ENCODE data around the gene TRPC1.

DNA sequence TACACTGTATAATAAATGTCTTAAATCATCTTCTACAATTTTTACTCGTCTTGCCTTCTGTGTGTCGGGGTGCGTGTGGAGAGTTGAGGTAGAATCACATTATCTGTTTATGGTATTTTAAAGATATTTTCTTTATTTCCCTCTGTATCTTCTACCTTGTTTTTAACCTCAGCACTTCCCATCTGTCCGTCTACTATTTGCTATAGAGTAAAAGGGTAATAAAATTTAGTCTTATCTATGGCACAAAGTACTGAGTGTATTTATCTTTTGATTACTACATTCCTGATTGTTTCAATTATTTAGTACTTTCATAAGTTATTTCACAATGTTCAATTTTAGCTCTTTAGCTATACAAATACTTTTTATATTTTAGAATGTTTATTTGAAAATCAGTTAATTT lies 62.2 kb downstream of the TRPC1 start:
- no peak for TF ChIP-seq CHD4 (IDR thresholded peaks at IDR 0.05; ENCODE audit: borderline replicate concordance)
- TF ChIP-seq, protein P1, sequence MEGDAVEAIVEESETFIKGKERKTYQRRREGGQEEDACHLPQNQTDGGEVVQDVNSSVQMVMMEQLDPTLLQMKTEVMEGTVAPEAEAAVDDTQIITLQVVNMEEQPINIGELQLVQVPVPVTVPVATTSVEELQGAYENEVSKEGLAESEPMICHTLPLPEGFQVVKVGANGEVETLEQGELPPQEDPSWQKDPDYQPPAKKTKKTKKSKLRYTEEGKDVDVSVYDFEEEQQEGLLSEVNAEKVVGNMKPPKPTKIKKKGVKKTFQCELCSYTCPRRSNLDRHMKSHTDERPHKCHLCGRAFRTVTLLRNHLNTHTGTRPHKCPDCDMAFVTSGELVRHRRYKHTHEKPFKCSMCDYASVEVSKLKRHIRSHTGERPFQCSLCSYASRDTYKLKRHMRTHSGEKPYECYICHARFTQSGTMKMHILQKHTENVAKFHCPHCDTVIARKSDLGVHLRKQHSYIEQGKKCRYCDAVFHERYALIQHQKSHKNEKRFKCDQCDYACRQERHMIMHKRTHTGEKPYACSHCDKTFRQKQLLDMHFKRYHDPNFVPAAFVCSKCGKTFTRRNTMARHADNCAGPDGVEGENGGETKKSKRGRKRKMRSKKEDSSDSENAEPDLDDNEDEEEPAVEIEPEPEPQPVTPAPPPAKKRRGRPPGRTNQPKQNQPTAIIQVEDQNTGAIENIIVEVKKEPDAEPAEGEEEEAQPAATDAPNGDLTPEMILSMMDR (IDR thresholded peaks at IDR 0.05): no peak
- no peak for TF ChIP-seq POLR2A (IDR thresholded peaks at IDR 0.05; ENCODE audit: low read length)
- TF ChIP-seq JUN (IDR thresholded peaks at IDR 0.05): no peak
- no peak for TF ChIP-seq RNF2 (IDR thresholded peaks at IDR 0.05; ENCODE audit: borderline replicate concordance, low read depth)
- TF ChIP-seq, protein P2, sequence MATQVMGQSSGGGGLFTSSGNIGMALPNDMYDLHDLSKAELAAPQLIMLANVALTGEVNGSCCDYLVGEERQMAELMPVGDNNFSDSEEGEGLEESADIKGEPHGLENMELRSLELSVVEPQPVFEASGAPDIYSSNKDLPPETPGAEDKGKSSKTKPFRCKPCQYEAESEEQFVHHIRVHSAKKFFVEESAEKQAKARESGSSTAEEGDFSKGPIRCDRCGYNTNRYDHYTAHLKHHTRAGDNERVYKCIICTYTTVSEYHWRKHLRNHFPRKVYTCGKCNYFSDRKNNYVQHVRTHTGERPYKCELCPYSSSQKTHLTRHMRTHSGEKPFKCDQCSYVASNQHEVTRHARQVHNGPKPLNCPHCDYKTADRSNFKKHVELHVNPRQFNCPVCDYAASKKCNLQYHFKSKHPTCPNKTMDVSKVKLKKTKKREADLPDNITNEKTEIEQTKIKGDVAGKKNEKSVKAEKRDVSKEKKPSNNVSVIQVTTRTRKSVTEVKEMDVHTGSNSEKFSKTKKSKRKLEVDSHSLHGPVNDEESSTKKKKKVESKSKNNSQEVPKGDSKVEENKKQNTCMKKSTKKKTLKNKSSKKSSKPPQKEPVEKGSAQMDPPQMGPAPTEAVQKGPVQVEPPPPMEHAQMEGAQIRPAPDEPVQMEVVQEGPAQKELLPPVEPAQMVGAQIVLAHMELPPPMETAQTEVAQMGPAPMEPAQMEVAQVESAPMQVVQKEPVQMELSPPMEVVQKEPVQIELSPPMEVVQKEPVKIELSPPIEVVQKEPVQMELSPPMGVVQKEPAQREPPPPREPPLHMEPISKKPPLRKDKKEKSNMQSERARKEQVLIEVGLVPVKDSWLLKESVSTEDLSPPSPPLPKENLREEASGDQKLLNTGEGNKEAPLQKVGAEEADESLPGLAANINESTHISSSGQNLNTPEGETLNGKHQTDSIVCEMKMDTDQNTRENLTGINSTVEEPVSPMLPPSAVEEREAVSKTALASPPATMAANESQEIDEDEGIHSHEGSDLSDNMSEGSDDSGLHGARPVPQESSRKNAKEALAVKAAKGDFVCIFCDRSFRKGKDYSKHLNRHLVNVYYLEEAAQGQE (IDR thresholded peaks at IDR 0.05): no peak
- no peak for TF ChIP-seq EP300 (IDR thresholded peaks at IDR 0.05)

Data from A549 (cell line).